Measurements from ENCODE around the gene CLPTM1L. TPM values are rescaled to one million over a fixed set of nuclear protein-coding genes. Genes with fewer than 3 reads are reported as not detected.
"Not testable (repeated sequence)": the region's sequence is repeated elsewhere in the genome, so short reads cannot be mapped to it uniquely, and the experiment has no call there.

CLPTM1L gene
- total RNA-seq, 4 donors from 2014 or later, result 96.9 to 139 (median 126) TPM

GRCh38 chr5:1360861-1361260 is 16.0 kb upstream of the CLPTM1L start:
- TF ChIP-seq EP300 (IDR thresholded peaks at IDR 0.05) (no peak), CTCF (IDR thresholded peaks at IDR 0.05) (no peak), POLR2A (IDR thresholded peaks at IDR 0.05; ENCODE audit: low read depth) (no peak), POLR2AphosphoS5 (IDR thresholded peaks at IDR 0.05) (no peak)
- intact Hi-C loops (cut with DNase I), result no loop called here
- H3K4me1 ChIP-seq, result no peaks in the 10 kb centered on the region
- no peak overlapping the region for H3K27ac ChIP-seq (replicated peaks in 1 of 4)
- no peaks in the 10 kb centered on the region for H3K36me3 ChIP-seq
- H3K27me3 ChIP-seq, result peaks cover 0 to 80% (median 0%) of the 10 kb centered on the region in 4 donors
- 81% methylated on average over 4 of the region's 4 CpGs for WGBS
- H3K9me3 ChIP-seq, result no peaks in the 10 kb centered on the region
- H3K4me3 ChIP-seq, result no peak overlapping the region
- no peak for DNase-seq (ENCODE audit: extremely low spot score)

- DNase-seq (ENCODE audit: extremely low spot score); H3K9me3 ChIP-seq; intact Hi-C loops (cut with DNase I); H3K27ac ChIP-seq (replicated peaks in 1 of 4); H3K4me1 ChIP-seq; H3K4me3 ChIP-seq; H3K36me3 ChIP-seq: not testable (repeated sequence)
- 79% methylated on average over 7 of the region's 7 CpGs for WGBS
- peaks cover 0 to 75% (median 0%) of the 10 kb centered on the region in 4 donors for H3K27me3 ChIP-seq
Measured at GRCh38 chr5:1360367-1360766, 15.5 kb upstream of the CLPTM1L start.

- Histone ChIP-seq H3K4me3 (no peak overlapping the region), H3K4me1 (no peaks in the 10 kb centered on the region), H3K9me3 (no peaks in the 10 kb centered on the region), H3K27me3 (peaks cover 0 to 70% (median 0%) of the 10 kb centered on the region in 4 donors), H3K27ac (replicated peaks in 1 of 4) (no peak overlapping the region), H3K36me3 (no peaks in the 10 kb centered on the region)
- intact Hi-C loops (cut with DNase I), result no loop called here
- 87% methylated on average over 11 of the region's 11 CpGs for WGBS
- TF ChIP-seq POLR2AphosphoS5 (IDR thresholded peaks at IDR 0.05) (no peak), CTCF (IDR thresholded peaks at IDR 0.05) (no peak), EP300 (IDR thresholded peaks at IDR 0.05) (no peak), POLR2A (IDR thresholded peaks at IDR 0.05; ENCODE audit: low read depth) (no peak)
- no peak for DNase-seq (ENCODE audit: extremely low spot score)
Measured at GRCh38 chr5:1359713-1360112, 14.8 kb upstream of the CLPTM1L start.

- peaks cover 0 to 64% (median 0%) of the 10 kb centered on the region in 4 donors for H3K27me3 ChIP-seq
- no peaks in the 10 kb centered on the region for H3K9me3 ChIP-seq
- 75% methylated on average over 20 of the region's 31 CpGs for WGBS
- TF ChIP-seq CTCF (IDR thresholded peaks at IDR 0.05) (no peak), EP300 (IDR thresholded peaks at IDR 0.05) (no peak), POLR2A (IDR thresholded peaks at IDR 0.05; ENCODE audit: low read depth) (no peak), POLR2AphosphoS5 (IDR thresholded peaks at IDR 0.05) (no peak)
- no peak overlapping the region for H3K27ac ChIP-seq (replicated peaks in 1 of 4)
- H3K4me3 ChIP-seq, result no peak overlapping the region
- no peaks in the 10 kb centered on the region for H3K4me1 ChIP-seq
- H3K36me3 ChIP-seq, result no peaks in the 10 kb centered on the region
- intact Hi-C loops (cut with DNase I), result no loop called here
- no peak for DNase-seq (ENCODE audit: extremely low spot score)
Measured at GRCh38 chr5:1359031-1359645, 14.2 kb upstream of the CLPTM1L start.

- no peak for DNase-seq (ENCODE audit: extremely low spot score)
- Histone ChIP-seq H3K27ac (replicated peaks in 1 of 4) (no peak overlapping the region), H3K27me3 (peaks cover 0 to 61% (median 0%) of the 10 kb centered on the region in 4 donors), H3K9me3 (no peaks in the 10 kb centered on the region), H3K36me3 (no peaks in the 10 kb centered on the region), H3K4me1 (no peaks in the 10 kb centered on the region), H3K4me3 (no peak overlapping the region)
- WGBS, result 50% methylated on average over 2 of the region's 10 CpGs
- TF ChIP-seq POLR2AphosphoS5 (IDR thresholded peaks at IDR 0.05), result no peak
- TF ChIP-seq POLR2A (IDR thresholded peaks at IDR 0.05; ENCODE audit: low read depth), result no peak
- no peak for TF ChIP-seq CTCF (IDR thresholded peaks at IDR 0.05)
- TF ChIP-seq EP300 (IDR thresholded peaks at IDR 0.05), result no peak
- intact Hi-C loops (cut with DNase I), result no loop called here
Measured at GRCh38 chr5:1358726-1359025, 13.8 kb upstream of the CLPTM1L start.
